ENCODE results near the gene NAV2. TPM values are rescaled to one million over a fixed set of nuclear protein-coding genes. Genes with fewer than 3 reads are reported as not detected.

Gene NAV2
- total RNA-seq, 1 experiment from 2014 or later = 139 TPM

GRCh38 chr11:19952116-19952605 is 239.5 kb downstream of the NAV2 start:
- no peak for TF ChIP-seq CTCF (IDR thresholded peaks at IDR 0.05; ENCODE audit: unreplicated experiment)
- no peaks in the 10 kb centered on the region for H3K9me3 Mint-ChIP-seq (ENCODE audit: unreplicated experiment)
- POLR2A ChIA-PET = interaction anchor here (0.8 to 5.2 kb wide), 17 partner anchors 27 to 176 kb away, joined by 3 to 69 read pairs (median 10); no protein-coding TSS in a partner anchor
- peak overlapping the region; percentile 28 for H3K4me3 Mint-ChIP-seq (ENCODE audit: unreplicated experiment)
- H3K27ac Mint-ChIP-seq (ENCODE audit: low read depth, unreplicated experiment) = no peak overlapping the region
- intact Hi-C loops (cut with micrococcal nuclease) = loop anchor here (5.0 kb wide), 3 partner anchors 45 to 400 kb away; no protein-coding TSS in a partner anchor
- peaks cover 15% of the 10 kb centered on the region for H3K36me3 Mint-ChIP-seq (ENCODE audit: insufficient read depth, unreplicated experiment)
- peaks cover 41% of the 10 kb centered on the region for H3K4me1 Mint-ChIP-seq (ENCODE audit: insufficient read depth, unreplicated experiment)
- no peaks in the 10 kb centered on the region for H3K27me3 Mint-ChIP-seq (ENCODE audit: insufficient read depth, unreplicated experiment)
- no peak for DNase-seq (ENCODE audit: unreplicated experiment)
- BruUV-seq (replicated peaks) = no TSS peak
- CTCF ChIA-PET = interaction anchor here (0.7 to 7.1 kb wide), 37 partner anchors 10 to 402 kb away, joined by 3 to 100 read pairs (median 5); no protein-coding TSS in a partner anchor

DNA sequence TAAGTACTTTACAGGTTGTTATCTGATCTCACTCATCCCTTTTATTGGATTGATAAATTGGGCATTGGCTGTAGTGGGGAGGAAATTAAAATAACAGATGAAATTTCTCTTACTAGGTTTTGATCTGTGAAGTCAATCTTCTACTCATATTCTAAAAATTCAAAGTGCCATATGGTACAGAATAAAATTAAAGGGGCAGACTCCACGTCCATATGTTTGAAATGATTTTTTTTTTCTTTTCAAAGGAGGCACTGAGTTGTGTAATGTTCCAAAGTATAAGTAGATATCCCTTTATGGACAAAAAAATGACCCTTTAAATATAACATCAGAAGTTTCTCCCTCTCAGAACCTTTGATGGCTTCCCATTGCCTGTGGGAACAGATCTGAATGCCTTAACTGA is 240.3 kb downstream of the NAV2 start:
- ChIA-PET CTCF (interaction anchor here (0.6 to 7.1 kb wide), 39 partner anchors 9 to 701 kb away, joined by 3 to 100 read pairs (median 5); partner anchors contain the start of gene HTATIP2), POLR2A (interaction anchor here (0.8 to 5.2 kb wide), 18 partner anchors 26 to 175 kb away, joined by 3 to 69 read pairs (median 10); no protein-coding TSS in a partner anchor)
- H3K4me1 Mint-ChIP-seq (ENCODE audit: insufficient read depth, unreplicated experiment) = peaks cover 41% of the 10 kb centered on the region
- no peak for TF ChIP-seq CTCF (IDR thresholded peaks at IDR 0.05; ENCODE audit: unreplicated experiment)
- peak overlapping the region; percentile 14 for H3K27ac Mint-ChIP-seq (ENCODE audit: low read depth, unreplicated experiment)
- DNase-seq (ENCODE audit: unreplicated experiment) = no peak
- no peaks in the 10 kb centered on the region for H3K27me3 Mint-ChIP-seq (ENCODE audit: insufficient read depth, unreplicated experiment)
- H3K9me3 Mint-ChIP-seq (ENCODE audit: unreplicated experiment) = no peaks in the 10 kb centered on the region
- peaks cover 20% of the 10 kb centered on the region for H3K36me3 Mint-ChIP-seq (ENCODE audit: insufficient read depth, unreplicated experiment)
- no peak overlapping the region for H3K4me3 Mint-ChIP-seq (ENCODE audit: unreplicated experiment)
- intact Hi-C loops (cut with micrococcal nuclease) = loop anchor here (5.0 kb wide), 3 partner anchors 46 to 399 kb away; no protein-coding TSS in a partner anchor
- BruUV-seq (replicated peaks) = no TSS peak

DNA sequence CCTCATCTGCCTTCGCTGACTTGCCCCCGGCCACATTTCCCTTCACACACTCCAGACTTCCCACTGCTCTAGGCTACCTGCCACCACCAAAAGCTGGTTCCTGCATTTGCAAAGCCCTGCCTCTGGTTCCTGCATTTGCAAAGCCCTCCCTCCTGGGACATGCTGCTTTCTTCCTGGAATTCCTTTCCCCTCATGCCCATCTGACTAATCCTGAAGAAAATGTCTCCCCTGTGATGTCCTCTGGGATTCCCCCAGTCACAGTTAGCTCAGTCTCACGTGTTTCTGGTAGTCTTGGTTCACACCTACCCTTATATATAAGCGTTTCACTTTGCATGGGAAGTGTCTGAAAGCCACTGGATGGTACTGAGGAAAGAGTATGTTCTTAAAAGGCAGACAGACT is 240.7 kb downstream of the NAV2 start:
- Mint-ChIP-seq H3K27ac (ENCODE audit: low read depth, unreplicated experiment) (peak overlapping the region; percentile 14), H3K4me1 (ENCODE audit: insufficient read depth, unreplicated experiment) (peaks cover 41% of the 10 kb centered on the region), H3K9me3 (ENCODE audit: unreplicated experiment) (no peaks in the 10 kb centered on the region), H3K36me3 (ENCODE audit: insufficient read depth, unreplicated experiment) (peaks cover 20% of the 10 kb centered on the region), H3K4me3 (ENCODE audit: unreplicated experiment) (no peak overlapping the region), H3K27me3 (ENCODE audit: insufficient read depth, unreplicated experiment) (no peaks in the 10 kb centered on the region)
- peak; percentile 40 for DNase-seq (ENCODE audit: unreplicated experiment)
- ChIA-PET CTCF (interaction anchor here (0.6 to 7.1 kb wide), 33 partner anchors 10 to 701 kb away, joined by 3 to 100 read pairs (median 5); partner anchors contain the start of gene HTATIP2), POLR2A (interaction anchor here (0.8 to 5.2 kb wide), 22 partner anchors 26 to 410 kb away, joined by 3 to 69 read pairs (median 7); partner anchors contain the start of gene HTATIP2)
- BruUV-seq (replicated peaks) = no TSS peak
- no peak for TF ChIP-seq CTCF (IDR thresholded peaks at IDR 0.05; ENCODE audit: unreplicated experiment)
- intact Hi-C loops (cut with micrococcal nuclease) = loop anchor here (5.0 kb wide), 3 partner anchors 46 to 399 kb away; no protein-coding TSS in a partner anchor

- intact Hi-C loops (cut with micrococcal nuclease) = loop anchor here (1.0 to 5.0 kb wide), 4 partner anchors 47 to 398 kb away; no protein-coding TSS in a partner anchor
- peak; percentile 35 for TF ChIP-seq CTCF (IDR thresholded peaks at IDR 0.05; ENCODE audit: unreplicated experiment)
- DNase-seq (ENCODE audit: unreplicated experiment) = peak; percentile 58
- POLR2A ChIA-PET = interaction anchor here (0.7 to 5.2 kb wide), 20 partner anchors 25 to 409 kb away, joined by 3 to 69 read pairs (median 6); partner anchors contain the start of gene HTATIP2
- CTCF ChIA-PET = interaction anchor here (0.6 to 7.1 kb wide), 34 partner anchors 10 to 702 kb away, joined by 3 to 100 read pairs (median 4); partner anchors contain the start of gene HTATIP2
- Mint-ChIP-seq H3K4me1 (ENCODE audit: insufficient read depth, unreplicated experiment) (peaks cover 41% of the 10 kb centered on the region), H3K9me3 (ENCODE audit: unreplicated experiment) (no peaks in the 10 kb centered on the region), H3K27me3 (ENCODE audit: insufficient read depth, unreplicated experiment) (no peaks in the 10 kb centered on the region), H3K4me3 (ENCODE audit: unreplicated experiment) (no peak overlapping the region), H3K27ac (ENCODE audit: low read depth, unreplicated experiment) (peak overlapping the region; percentile 14), H3K36me3 (ENCODE audit: insufficient read depth, unreplicated experiment) (peaks cover 24% of the 10 kb centered on the region)
- TSS peak; percentile 72 for BruUV-seq (replicated peaks)
Measured at GRCh38 chr11:19953909-19954308, 241.3 kb downstream of the NAV2 start.
